ENCODE results near the gene WDCP.

DNA sequence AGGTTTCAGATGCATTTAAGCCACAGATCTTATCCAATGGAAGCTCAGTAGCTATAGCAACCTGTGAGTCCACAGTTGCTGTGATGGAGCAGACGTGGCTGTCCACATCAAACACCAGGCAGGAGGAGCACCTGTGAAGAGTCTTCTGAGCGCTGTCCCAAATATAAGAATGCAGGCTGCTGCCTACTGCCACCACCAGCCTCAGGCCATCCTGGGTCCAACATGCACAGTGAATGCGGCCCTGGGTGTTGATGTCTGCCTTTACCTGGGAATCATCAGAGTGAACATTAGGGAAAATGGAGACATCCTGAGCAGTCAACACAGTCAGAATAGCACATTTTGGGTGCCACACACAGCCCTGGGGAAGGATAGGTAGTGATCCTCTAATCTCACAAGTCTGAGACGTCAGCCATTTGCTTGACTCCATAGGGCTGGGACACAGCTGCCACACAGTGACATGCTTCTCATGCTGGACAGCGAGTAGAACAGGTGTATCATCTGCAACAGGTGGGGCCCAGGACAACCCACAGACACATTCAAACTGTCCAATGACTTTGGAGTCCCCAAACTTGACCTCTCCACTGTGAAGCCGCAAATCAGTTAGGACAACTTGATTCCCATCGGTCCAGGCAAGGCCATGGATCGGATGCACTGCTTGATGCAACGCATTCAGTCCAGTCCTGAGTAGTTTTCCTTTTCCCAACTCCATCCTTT, 8.2 kb downstream of the WDCP start:
- no peak for TF ChIP-seq EZH2 (IDR thresholded peaks at IDR 0.05; ENCODE audit: borderline replicate concordance, low read length)
- TF ChIP-seq, protein P1, sequence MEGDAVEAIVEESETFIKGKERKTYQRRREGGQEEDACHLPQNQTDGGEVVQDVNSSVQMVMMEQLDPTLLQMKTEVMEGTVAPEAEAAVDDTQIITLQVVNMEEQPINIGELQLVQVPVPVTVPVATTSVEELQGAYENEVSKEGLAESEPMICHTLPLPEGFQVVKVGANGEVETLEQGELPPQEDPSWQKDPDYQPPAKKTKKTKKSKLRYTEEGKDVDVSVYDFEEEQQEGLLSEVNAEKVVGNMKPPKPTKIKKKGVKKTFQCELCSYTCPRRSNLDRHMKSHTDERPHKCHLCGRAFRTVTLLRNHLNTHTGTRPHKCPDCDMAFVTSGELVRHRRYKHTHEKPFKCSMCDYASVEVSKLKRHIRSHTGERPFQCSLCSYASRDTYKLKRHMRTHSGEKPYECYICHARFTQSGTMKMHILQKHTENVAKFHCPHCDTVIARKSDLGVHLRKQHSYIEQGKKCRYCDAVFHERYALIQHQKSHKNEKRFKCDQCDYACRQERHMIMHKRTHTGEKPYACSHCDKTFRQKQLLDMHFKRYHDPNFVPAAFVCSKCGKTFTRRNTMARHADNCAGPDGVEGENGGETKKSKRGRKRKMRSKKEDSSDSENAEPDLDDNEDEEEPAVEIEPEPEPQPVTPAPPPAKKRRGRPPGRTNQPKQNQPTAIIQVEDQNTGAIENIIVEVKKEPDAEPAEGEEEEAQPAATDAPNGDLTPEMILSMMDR (conservative IDR thresholded peaks at IDR 0.05 in 1 of 2, IDR thresholded peaks at IDR 0.05 in 1 of 2; ENCODE audit: extremely low read depth in 1 of 2, insufficient read depth in 1 of 2, low read depth in 1 of 2, low read length in 2 of 2): no peak

Data from mammary epithelial cell (primary cell).